Subcutaneous abdominal adipose tissue (tissue), 5 donors: ENCODE measurements around the gene NSMCE1.
"Not testable (repeated sequence)": the region's sequence is repeated elsewhere in the genome, so short reads cannot be mapped to it uniquely, and the experiment has no call there.

Source experiments
- H3K27ac ChIP-seq: one replicate; pipeline ENCODE4 v1.7.0; 2013; ENCODE audit warnings: low read depth, mild to moderate bottlenecking, inconsistent platforms, low read length, moderate library complexity
- H3K27me3 ChIP-seq, 5 donors: one replicate each; pipeline ENCODE4 v1.7.0; 2013; ENCODE audit warnings: low read length in 5 of 5, inconsistent platforms in 1 of 5; ENCODE audit not compliant: control insufficient read depth in 5 of 5, insufficient read depth in 4 of 5
- H3K36me3 ChIP-seq, 5 donors: one replicate each; pipeline ENCODE4 v1.7.0; 2013; ENCODE audit warnings: low read length in 5 of 5; ENCODE audit not compliant: control insufficient read depth in 5 of 5, insufficient read depth in 5 of 5
- H3K4me1 ChIP-seq, 5 donors: one replicate each; pipeline ENCODE4 v1.7.0; 2013; ENCODE audit warnings: low read length in 5 of 5, mild to moderate bottlenecking in 3 of 5, moderate library complexity in 1 of 5; ENCODE audit not compliant: control insufficient read depth in 5 of 5, insufficient read depth in 5 of 5
- H3K4me3 ChIP-seq, 5 donors: one replicate each; pipeline ENCODE4 v1.7.0; 2013; ENCODE audit warnings: low read length in 5 of 5, low read depth in 1 of 5
- H3K9ac ChIP-seq, 5 donors: one replicate each; pipeline ENCODE4 v1.7.0; 2013; ENCODE audit warnings: low read length in 5 of 5, mild to moderate bottlenecking in 4 of 5, moderate library complexity in 3 of 5
- H3K9me3 ChIP-seq, 5 donors: one replicate each; pipeline ENCODE4 v1.7.0; 2013; ENCODE audit warnings: low read length in 5 of 5; ENCODE audit not compliant: control insufficient read depth in 5 of 5
- donor health status: healthy.
- donor health status: healthy.
- donor health status: healthy.
- donor health status: healthy.
- donor health status: healthy.

Gene NSMCE1

GRCh38 chr16:27273330-27273669 lies 4.7 kb upstream of the NSMCE1 start:
- Histone ChIP-seq H3K9ac (no peak overlapping the region), H3K36me3 (no peaks in the 10 kb centered on the region), H3K4me1 (peaks cover 0 to 9% (median 6%) of the 10 kb centered on the region in 5 donors), H3K4me3 (no peak overlapping the region), H3K27me3 (no peaks in the 10 kb centered on the region), H3K27ac (no peak overlapping the region), H3K9me3 (no peaks in the 10 kb centered on the region)

GRCh38 chr16:27272697-27273096 lies 4.1 kb upstream of the NSMCE1 start:
- not testable (repeated sequence) for H3K4me3 ChIP-seq, H3K9me3 ChIP-seq, H3K27ac ChIP-seq, H3K36me3 ChIP-seq, H3K9ac ChIP-seq, H3K27me3 ChIP-seq
- peaks cover 0 to 15% (median 10%) of the 10 kb centered on the region in 5 donors for H3K4me1 ChIP-seq

GRCh38 chr16:27272076-27272475 lies 3.5 kb upstream of the NSMCE1 start:
- H3K9ac ChIP-seq, result no peak overlapping the region
- no peaks in the 10 kb centered on the region for H3K9me3 ChIP-seq
- H3K27me3 ChIP-seq, result no peaks in the 10 kb centered on the region
- peaks cover 0 to 16% (median 12%) of the 10 kb centered on the region in 5 donors for H3K4me1 ChIP-seq
- no peak overlapping the region for H3K4me3 ChIP-seq
- no peak overlapping the region for H3K27ac ChIP-seq
- H3K36me3 ChIP-seq, result no peaks in the 10 kb centered on the region

GRCh38 chr16:27270349-27270748 lies 1.8 kb upstream of the NSMCE1 start:
- Histone ChIP-seq H3K27me3 (no peaks in the 10 kb centered on the region), H3K9me3 (no peaks in the 10 kb centered on the region), H3K27ac (no peak overlapping the region), H3K4me1 (peaks cover 0 to 16% (median 12%) of the 10 kb centered on the region in 5 donors), H3K36me3 (no peaks in the 10 kb centered on the region), H3K9ac (no peak overlapping the region), H3K4me3 (no peak overlapping the region)

DNA sequence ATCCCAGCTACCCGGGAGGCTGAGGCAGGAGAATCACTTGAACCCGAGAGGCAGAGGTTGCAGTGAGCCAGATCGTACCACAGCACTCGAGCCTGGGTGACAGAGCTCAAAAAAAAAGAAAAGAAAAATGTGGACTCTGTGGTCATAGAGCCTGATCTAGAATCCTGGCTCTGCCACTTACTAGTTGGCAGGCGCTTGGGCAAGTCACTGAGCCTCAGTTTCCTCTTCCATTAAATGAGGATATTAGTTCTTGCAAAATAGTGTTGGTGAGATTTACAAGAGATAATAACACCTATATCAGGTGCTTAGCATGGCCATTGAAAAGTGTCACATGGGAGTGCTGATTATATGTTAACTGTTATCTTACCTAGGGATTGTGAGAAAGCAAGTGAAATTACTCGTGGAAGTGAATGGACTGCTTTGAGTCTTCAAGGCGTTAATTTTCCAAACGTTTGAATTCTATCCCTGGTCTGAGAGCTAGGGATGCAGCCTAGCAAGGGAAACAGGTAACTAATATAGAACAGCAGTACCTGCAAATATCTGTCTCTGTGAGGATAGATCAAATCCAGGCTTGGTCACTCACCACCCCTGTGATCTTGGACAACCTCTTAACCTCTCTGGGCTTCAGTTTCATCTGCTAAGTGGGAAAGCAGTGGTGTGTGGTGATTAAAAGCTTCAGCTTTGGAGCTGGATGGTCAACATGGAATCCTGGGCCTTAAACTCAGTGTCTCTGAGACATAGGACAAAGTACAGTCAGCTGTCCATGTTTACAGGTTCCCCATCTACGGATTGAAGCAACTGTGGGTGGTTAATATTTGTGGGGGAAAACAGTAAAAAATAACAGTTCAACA lies 953 bp upstream of the NSMCE1 start:
- Histone ChIP-seq H3K9me3 (no peaks in the 10 kb centered on the region), H3K4me3 (peak overlapping the region; percentile 86 to 98 (median 94)), H3K27me3 (no peaks in the 10 kb centered on the region), H3K9ac (peak overlapping the region in 2 of 5 donors; percentile 78 to 91), H3K27ac (peak overlapping the region; percentile 75), H3K36me3 (no peaks in the 10 kb centered on the region), H3K4me1 (peaks cover 0 to 16% (median 12%) of the 10 kb centered on the region in 5 donors)

DNA sequence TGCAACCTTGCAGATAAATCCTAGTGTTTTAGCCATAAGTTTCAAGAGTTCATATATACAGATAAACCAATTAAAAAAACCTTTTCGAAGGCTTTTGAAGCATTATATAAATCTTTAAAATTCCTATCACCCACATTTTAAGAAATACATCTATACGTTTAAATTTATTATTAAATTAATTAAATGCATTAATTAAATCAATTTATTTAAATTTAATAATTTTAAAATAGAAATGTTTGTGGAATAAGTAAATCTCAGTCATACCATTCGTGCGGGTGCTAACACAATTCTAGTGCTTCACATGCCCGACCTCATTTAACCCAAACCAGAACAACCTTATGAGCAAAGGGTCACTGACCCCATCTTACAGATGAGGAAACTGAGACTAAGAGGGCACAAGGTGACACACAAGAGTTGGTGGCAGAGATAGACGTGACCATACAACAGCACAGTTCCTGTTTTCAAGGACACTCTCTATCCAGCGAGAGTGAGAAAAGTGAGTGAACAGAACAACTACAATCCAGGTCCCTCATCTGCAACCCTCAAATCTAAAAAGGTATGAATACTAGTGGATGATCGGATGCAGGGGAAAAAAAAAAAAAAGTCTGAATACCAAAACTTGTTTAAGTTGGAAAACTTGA lies 1.4 kb downstream of the NSMCE1 start:
- Histone ChIP-seq H3K4me3 (no peak overlapping the region), H3K9ac (no peak overlapping the region), H3K36me3 (no peaks in the 10 kb centered on the region), H3K9me3 (no peaks in the 10 kb centered on the region), H3K4me1 (peaks cover 0 to 16% (median 12%) of the 10 kb centered on the region in 5 donors), H3K27ac (no peak overlapping the region), H3K27me3 (no peaks in the 10 kb centered on the region)

GRCh38 chr16:27265982-27266381 lies 2.6 kb downstream of the NSMCE1 start:
- Histone ChIP-seq H3K4me1 (peaks cover 0 to 16% (median 12%) of the 10 kb centered on the region in 5 donors), H3K9ac (no peak overlapping the region), H3K27ac (no peak overlapping the region), H3K36me3 (no peaks in the 10 kb centered on the region), H3K9me3 (no peaks in the 10 kb centered on the region), H3K27me3 (no peaks in the 10 kb centered on the region), H3K4me3 (no peak overlapping the region)

DNA sequence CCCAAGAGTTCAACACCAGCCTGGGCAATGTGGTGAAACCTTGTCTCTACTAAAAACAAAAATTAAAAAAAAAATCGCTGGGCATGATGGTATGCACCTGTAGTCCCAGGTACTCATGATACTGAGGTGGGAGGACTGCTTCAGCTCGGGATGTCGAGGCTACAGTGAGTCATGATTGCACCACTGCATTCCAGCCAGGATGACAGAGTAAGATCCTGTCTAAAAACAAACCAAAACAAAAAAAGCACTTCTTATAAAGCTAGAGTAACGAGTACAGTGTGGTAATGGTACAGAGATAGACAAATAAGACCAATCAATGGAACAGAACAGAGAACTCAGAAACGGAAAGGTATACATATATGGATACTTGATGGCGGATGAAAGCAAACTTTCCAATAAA lies 4.4 kb downstream of the NSMCE1 start:
- H3K9me3 ChIP-seq, result no peaks in the 10 kb centered on the region

DNA sequence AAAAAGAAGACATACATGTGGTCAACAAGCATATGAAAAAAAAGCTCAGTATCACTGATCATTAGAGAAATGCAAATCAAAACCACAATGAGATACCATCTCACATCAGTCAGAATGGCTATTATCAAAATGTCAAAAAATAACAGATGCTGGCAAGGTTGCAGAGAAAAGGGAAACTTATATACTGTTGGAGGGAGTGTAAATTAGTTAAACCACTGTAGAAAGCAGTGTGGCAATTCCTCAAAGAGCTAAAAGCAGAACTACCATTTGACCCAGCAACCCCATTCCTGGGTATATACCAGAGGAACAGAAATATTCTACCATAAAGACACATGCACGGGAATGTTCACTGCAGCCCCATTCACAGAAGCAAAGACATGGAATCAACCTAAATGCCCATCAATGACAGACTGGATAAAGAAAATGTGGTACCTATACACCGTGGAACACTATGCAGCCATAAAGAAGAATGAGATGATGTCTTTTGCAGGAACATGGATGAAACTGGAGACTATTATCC lies 5.6 kb downstream of the NSMCE1 start:
- not testable (repeated sequence) for H3K36me3 ChIP-seq, H3K27me3 ChIP-seq, H3K27ac ChIP-seq, H3K4me3 ChIP-seq, H3K9ac ChIP-seq, H3K9me3 ChIP-seq
- peaks cover 0 to 18% (median 4%) of the 10 kb centered on the region in 5 donors for H3K4me1 ChIP-seq

More for the DNA sequence above, 4.4 kb downstream of the NSMCE1 start:
- no peak overlapping the region for H3K27ac ChIP-seq
- H3K4me3 ChIP-seq, result no peak overlapping the region
- no peaks in the 10 kb centered on the region for H3K36me3 ChIP-seq
- no peak overlapping the region for H3K9ac ChIP-seq
- H3K27me3 ChIP-seq, result no peaks in the 10 kb centered on the region
- H3K4me1 ChIP-seq, result peaks cover 0 to 13% (median 11%) of the 10 kb centered on the region in 5 donors

DNA sequence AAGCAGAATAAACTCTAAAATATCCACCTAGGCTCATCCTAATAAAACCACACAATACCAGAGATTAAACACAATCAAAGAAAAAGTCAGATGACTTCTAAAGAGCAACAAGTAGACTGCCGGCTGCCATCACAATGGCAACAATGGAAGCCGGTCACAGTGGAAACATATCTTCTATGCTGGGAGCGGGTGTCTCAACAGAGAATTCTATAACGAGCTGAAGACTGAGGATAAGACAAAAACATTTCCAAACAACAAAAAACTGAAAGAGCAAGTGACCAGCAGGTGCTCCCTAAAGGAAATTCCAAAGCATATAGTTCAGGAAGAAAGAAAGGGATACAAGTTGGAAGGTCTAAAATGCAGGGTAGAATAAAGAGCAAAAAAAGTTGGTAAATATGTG lies 8.9 kb downstream of the NSMCE1 start:
- H3K9ac ChIP-seq, result no peak overlapping the region
- peaks cover 0 to 22% (median 0%) of the 10 kb centered on the region in 5 donors for H3K4me1 ChIP-seq
- H3K27ac ChIP-seq, result no peak overlapping the region
- peaks cover 14 to 24% (median 19%) of the 10 kb centered on the region in 5 donors for H3K36me3 ChIP-seq
- no peak overlapping the region for H3K4me3 ChIP-seq
- no peaks in the 10 kb centered on the region for H3K9me3 ChIP-seq
- H3K27me3 ChIP-seq, result no peaks in the 10 kb centered on the region
